GM20431 (cell line): ENCODE results near the gene IFNLR1.

Source experiments
- in situ Hi-C: fragments of 300-500 bp; cut with MseI, MboI; formaldehyde crosslinking; loops from one replicate; pipeline ENCODE4 v1.15.0; 2020; ENCODE audit warnings: low sequenced_read_pairs; ENCODE audit not compliant: unreplicated experiment

Gene IFNLR1

GRCh38 chr1:24186993-24187790, at the start of gene IFNLR1:
TSS of gene IFNLR1 (minus strand) at chr1:24187289. CDS start at chr1:24187248, 41 bp downstream.
- in situ Hi-C loops = loop anchor here (25.0 kb wide), 1 partner anchor 400 kb away; no protein-coding TSS in a partner anchor

GRCh38 chr1:24235921-24236788, 49.1 kb upstream of the IFNLR1 start:
- in situ Hi-C loops = no loop called here

GRCh38 chr1:24233684-24234600, 46.9 kb upstream of the IFNLR1 start:
- in situ Hi-C loops = no loop called here

- in situ Hi-C loops = no loop called here
Measured at GRCh38 chr1:24231701-24232100, 44.6 kb upstream of the IFNLR1 start.

- in situ Hi-C loops = no loop called here
Measured at GRCh38 chr1:24228311-24228710, 41.2 kb upstream of the IFNLR1 start.

GRCh38 chr1:24226749-24227148, 39.7 kb upstream of the IFNLR1 start:
- in situ Hi-C loops = no loop called here

GRCh38 chr1:24224761-24225160, 37.7 kb upstream of the IFNLR1 start:
- in situ Hi-C loops = no loop called here

GRCh38 chr1:24224086-24224485, 37.0 kb upstream of the IFNLR1 start:
- in situ Hi-C loops = no loop called here

GRCh38 chr1:24222793-24223192, 35.7 kb upstream of the IFNLR1 start:
- in situ Hi-C loops = no loop called here

- in situ Hi-C loops = no loop called here
Measured at GRCh38 chr1:24222008-24222605, 35.0 kb upstream of the IFNLR1 start.

GRCh38 chr1:24221246-24221645, 34.2 kb upstream of the IFNLR1 start:
- in situ Hi-C loops = no loop called here

- in situ Hi-C loops = no loop called here
Measured at GRCh38 chr1:24216276-24217074, 29.4 kb upstream of the IFNLR1 start.

GRCh38 chr1:24215226-24215814, 28.2 kb upstream of the IFNLR1 start:
- in situ Hi-C loops = no loop called here

- in situ Hi-C loops = no loop called here
Measured at GRCh38 chr1:24212376-24212775, 25.3 kb upstream of the IFNLR1 start.

GRCh38 chr1:24210195-24210627, 23.1 kb upstream of the IFNLR1 start:
- in situ Hi-C loops = no loop called here

- in situ Hi-C loops = loop anchor here (10.0 kb wide), 1 partner anchor 176 kb away; no protein-coding TSS in a partner anchor
Measured at GRCh38 chr1:24209097-24209496, 22.0 kb upstream of the IFNLR1 start.

- in situ Hi-C loops = loop anchor here (10.0 kb wide), 1 partner anchor 177 kb away; no protein-coding TSS in a partner anchor
Measured at GRCh38 chr1:24207709-24208108, 20.6 kb upstream of the IFNLR1 start.

- in situ Hi-C loops = loop anchor here (10.0 kb wide), 1 partner anchor 177 kb away; no protein-coding TSS in a partner anchor
Measured at GRCh38 chr1:24207395-24207687, 20.3 kb upstream of the IFNLR1 start.
